COLO829 (cell line): ENCODE data around the gene DDX3Y.

Source experiments
- DNase-seq: peaks from one replicate; pipeline ENCODE4 v3.0.0; 2012; ENCODE audit warnings: low spot score

Gene DDX3Y

GRCh38 chrY:12904618-12905516 is at the start of gene DDX3Y:
Gene DDX3Y (plus strand): TSS chrY:12904868. CDS start chrY:12904937, 69 bp downstream.
- no peak for DNase-seq

DNA sequence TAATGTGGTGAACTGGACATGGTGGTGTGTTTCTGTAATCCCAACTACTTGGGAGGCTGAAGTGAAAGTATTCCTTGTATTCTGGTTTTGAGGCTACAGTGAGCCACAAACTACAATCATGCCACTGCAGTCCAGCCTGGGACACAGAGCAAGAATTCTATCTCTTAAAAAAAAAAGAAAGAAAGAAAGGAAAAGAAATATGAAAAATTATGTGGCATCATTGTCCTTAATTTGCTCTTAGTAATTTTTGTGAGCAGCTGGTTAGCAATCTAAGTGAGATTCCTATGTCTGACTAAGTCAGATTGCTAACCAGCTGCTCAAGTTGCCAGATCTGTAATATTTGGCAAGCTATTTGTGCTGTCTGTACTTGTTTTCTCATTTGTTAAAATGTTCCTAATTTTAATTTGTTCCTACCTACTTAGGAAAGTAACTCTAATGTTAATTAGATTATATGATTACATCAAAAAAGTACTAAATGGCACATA is 48.8 kb upstream of the DDX3Y start:
- DNase-seq = no peak

- DNase-seq = no peak
Observed at GRCh38 chrY:12867960-12868359, 36.7 kb upstream of the DDX3Y start.

DNA sequence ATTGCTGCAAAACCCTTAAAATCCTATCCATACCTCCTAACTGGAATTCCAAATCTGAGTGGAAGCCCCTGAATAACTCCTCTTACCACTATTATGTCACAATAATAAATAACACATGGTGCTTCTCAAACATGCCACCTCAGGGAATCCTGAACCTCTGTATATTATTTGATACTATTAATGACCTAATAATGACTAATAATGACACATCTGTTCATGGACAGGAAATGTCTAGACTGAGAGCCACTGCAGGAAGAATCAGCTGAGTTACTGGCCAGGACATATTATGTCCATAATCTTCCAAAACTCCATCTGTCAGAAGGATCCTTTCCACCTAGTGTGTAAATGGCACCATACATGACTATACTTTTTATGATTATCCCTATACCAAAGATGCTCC is 7.7 kb upstream of the DDX3Y start:
- DNase-seq = no peak

- DNase-seq = no peak
Observed at GRCh38 chrY:12898604-12899003, 6.1 kb upstream of the DDX3Y start.

DNA sequence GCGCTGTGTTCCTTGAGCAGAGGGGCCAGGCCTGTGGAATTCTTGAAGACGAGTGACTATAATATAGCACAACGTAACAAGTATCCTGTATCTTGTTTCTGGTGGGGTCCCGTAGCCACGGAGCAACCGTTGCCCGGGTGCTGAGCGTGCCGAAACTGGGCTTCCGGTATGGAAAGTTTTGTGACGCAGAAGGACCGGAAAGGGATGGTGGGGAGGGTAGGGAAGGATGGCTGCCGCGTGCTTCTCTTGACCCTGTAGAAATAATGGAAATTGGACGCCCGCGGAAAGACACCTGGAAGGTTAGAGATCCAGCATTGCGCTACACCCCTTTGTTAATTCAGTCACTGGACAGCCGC is 827 bp downstream of the DDX3Y start:
- no peak for DNase-seq

GRCh38 chrY:12905895-12906294 is 1.2 kb downstream of the DDX3Y start:
- no peak for DNase-seq

DNA sequence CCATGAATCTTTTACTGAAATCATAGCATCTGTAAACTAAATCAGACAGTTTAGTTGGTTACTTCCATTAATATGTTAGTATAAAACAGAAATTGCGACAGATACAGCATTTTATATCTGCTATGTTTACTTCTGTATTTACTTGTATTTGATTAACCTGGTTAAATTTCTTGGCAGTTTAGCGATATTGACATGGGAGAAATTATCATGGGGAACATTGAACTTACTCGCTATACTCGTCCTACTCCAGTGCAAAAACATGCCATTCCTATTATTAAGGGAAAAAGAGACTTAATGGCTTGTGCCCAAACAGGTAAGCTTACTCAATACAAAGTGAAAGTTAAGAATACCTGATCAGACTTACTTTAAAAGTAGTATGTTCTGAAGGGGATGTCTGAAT is 8.9 kb downstream of the DDX3Y start:
- no peak for DNase-seq

GRCh38 chrY:12928043-12928442 is 23.4 kb downstream of the DDX3Y start:
- DNase-seq = no peak

DNA sequence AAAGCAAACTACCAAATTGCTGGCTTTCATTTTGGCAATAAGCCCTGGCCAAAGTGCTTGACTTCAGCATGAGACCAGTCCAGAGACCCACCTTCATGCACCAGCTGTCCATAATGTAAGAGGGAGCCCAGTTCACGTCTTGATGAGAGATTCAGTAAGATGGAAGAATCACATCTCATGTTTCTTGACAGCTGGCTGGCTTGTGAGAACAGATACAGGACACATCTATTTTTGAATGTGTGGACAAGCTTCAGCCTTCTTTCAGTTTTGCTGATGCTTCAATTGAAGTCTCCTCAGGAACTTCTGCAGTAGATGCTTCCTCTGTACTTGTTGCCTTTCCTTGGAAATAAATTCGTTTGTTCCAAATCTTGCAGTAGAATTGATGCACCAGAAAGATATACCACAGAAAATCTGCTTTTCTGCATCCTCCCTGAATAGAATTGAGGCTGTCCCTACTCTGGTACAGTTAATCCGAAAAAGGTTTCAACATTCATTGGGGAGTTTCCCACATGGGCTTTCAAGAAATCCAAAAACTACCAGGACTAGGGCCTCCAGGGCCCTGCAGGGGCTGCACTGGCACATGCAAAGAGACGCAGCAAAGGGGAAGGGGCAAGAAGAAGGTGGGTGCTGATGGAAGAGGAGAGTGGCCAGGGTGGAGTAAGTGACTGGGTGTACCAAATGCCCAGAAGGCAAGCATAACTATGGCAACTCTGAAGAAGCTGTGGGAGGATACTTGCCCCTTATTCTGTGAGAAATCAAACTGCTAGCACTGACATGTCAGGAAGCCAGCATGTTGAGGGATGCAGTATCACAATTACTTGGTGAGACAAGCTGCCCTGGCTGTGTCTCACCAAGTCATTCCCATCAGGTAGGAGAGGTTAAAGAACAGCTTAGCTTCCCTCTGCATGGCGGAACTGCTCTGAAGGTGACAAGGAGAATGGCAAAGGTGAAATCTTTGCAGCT is 37.3 kb downstream of the DDX3Y start:
- no peak for DNase-seq
